Right cardiac atrium (tissue), 5 donors: ENCODE measurements around the gene TRAPPC2. TPM values are rescaled to one million over a fixed set of nuclear protein-coding genes. Genes with fewer than 3 reads are reported as not detected.

Experiments used
- ATAC-seq, 2 donors: fragments of 200-7000 bp; cut with Tn5 transposase; one replicate each; pipeline versions ENCODE4 v1.8.0 to v1.9.1; 2020; ENCODE audit warnings: moderate library complexity in 2 of 2, mild to moderate bottlenecking in 1 of 2
- DNase-seq, 3 donors: peaks; one replicate each; pipeline ENCODE4 v3.0.0-alpha.2; 2020
- H3K27ac ChIP-seq: one replicate; pipeline ENCODE4 v1.5.1; 2013; ENCODE audit warnings: mild to moderate bottlenecking, low read length, control low read depth, moderate library complexity
- H3K27me3 ChIP-seq: one replicate; pipeline ENCODE4 v1.6.1; 2013; ENCODE audit not compliant: control insufficient read depth, insufficient read depth
- H3K4me1 ChIP-seq: one replicate; pipeline ENCODE4 v1.6.1; 2013; ENCODE audit warnings: low read length; ENCODE audit not compliant: control insufficient read depth, insufficient read depth
- H3K4me3 ChIP-seq: one replicate; pipeline ENCODE4 v1.5.1; 2013; ENCODE audit warnings: low read length, control low read depth
- H3K9me3 ChIP-seq: one replicate; pipeline ENCODE4 v1.6.1; 2013; ENCODE audit warnings: low read length; ENCODE audit not compliant: control insufficient read depth
- WGBS: extraction: QIAGEN DNeasy Blood & Tissue Kit; methylation state at CpG from one replicate; pipeline ENCODE4 v1.1.7; 2013; 5-methylcytosine and 5-hydroxymethylcytosine counted together
- intact Hi-C, 4 donors: fragments of 100-400 bp; cut with DNase I; formaldehyde crosslinking; loops; one replicate each; pipeline versions ENCODE4 v1.11.0 to v1.14.0; 2022 to 2023
- polyA plus RNA-seq: library from polyadenylated mRNA; stranded (reverse); fragments of 200-250 nt; gene quantifications from one replicate; pipeline ENCODE4 v1.2.3, GENCODE V29; 2013
- total RNA-seq, 4 donors: library from RNA; stranded (reverse); fragmentation: NEBNext Ultra II Directional; extraction: Animal tissue kit (Norgen Biotek cat#: 25700); gene quantifications; one replicate each; pipeline ENCODE4 v1.2.1, GENCODE V29; 2021
- donor health status: healthy with polysubstance abuse.
- donor health status: DM: no; HTN: yes; CAD: no.
- donor health status: DM: no; HTN: no; CAD: no.
- donor health status: DM: no; HTN: yes; CAD: no; lungs with severe emphysema.
- donor health status: DM: yes; HTN: yes; CAD: no.

Gene TRAPPC2
- total and polyA plus RNA-seq, 5 donors, result 4.3 to 8.7 (median 7.7) TPM

DNA sequence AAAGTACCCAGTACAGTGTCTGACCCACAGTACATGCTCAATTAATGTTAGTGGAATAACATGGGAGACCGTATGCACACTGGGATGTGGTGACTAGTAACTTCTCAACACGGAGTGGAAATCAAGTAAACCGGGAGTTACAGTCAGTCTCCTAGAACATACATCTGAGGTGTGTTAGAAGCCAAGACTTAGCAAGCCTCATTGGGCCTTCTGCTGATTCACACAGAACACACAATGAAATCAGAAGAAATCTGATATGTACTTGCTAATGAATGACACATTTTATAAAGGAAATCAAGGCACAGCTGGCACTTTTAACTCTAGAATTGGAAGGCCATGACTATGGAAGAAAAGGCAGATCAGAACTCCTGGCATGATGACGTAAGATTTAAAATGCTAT, 13.0 kb downstream of the TRAPPC2 start:
- Histone ChIP-seq H3K27ac (peak overlapping the region; percentile 58), H3K9me3 (no peaks in the 10 kb centered on the region), H3K4me1 (peaks cover 3% of the 10 kb centered on the region), H3K4me3 (no peak overlapping the region), H3K27me3 (no peaks in the 10 kb centered on the region)
- WGBS, result 78% methylated on average over 4 of the region's 4 CpGs
- intact Hi-C loops, result no loop called here
- ATAC-seq, result no peak
- DNase-seq, result no peak

- DNase-seq (no peak), ATAC-seq (no peak)
- Histone ChIP-seq H3K9me3 (no peaks in the 10 kb centered on the region), H3K4me3 (no peak overlapping the region), H3K27me3 (no peaks in the 10 kb centered on the region), H3K27ac (no peak overlapping the region), H3K4me1 (peaks cover 3% of the 10 kb centered on the region)
- intact Hi-C loops, result no loop called here
- 93% methylated on average over 3 of the region's 3 CpGs for WGBS
These were observed 15.1 kb downstream of the TRAPPC2 start for GRCh38 chrX:13719192-13719856.

DNA sequence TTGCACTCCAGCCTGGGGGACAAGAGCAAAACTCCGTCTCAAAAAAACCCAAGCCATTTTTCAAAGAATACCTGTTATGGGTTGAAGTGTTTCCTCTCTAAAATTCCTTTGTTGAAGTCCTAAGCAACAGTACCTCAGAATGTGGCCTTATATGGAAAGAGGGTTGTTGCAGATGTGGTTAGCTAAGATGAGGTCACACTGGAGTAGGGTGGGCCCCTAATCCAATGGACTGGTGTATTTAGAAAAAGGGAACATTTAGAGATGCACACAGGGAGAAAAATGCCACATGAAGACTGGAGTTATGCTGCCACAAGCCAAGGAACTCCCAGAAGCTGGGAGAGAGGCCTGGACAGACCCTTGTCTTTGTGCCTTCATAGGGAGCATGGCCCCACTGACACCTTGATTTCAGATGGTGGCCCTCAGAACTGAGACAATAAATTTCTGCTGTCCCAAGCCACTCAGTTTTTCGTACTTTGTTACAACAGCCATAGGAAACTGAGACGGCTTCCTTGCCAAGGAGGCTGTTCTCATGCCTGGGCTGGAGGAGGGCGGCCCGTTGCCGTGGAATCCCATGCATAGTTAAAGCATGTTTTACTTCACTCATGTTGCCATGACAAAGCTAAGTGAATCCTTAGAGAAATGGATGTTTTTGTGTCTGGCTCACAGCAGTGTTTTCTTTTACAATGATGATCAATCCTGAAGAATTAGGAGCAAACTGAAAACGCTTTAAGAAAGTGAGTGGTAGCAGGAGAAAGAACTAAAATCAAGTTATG, 16.5 kb downstream of the TRAPPC2 start:
- peaks cover 3% of the 10 kb centered on the region for H3K4me1 ChIP-seq
- no peaks in the 10 kb centered on the region for H3K9me3 ChIP-seq
- WGBS, result 54% methylated on average over 7 of the region's 7 CpGs
- intact Hi-C loops, result no loop called here
- DNase-seq (peak; percentile 30 to 74 (median 56)), ATAC-seq (peak; percentile 64 to 69)
- peak overlapping the region; percentile 2 for H3K27ac ChIP-seq
- H3K4me3 ChIP-seq, result no peak overlapping the region
- no peaks in the 10 kb centered on the region for H3K27me3 ChIP-seq

DNA sequence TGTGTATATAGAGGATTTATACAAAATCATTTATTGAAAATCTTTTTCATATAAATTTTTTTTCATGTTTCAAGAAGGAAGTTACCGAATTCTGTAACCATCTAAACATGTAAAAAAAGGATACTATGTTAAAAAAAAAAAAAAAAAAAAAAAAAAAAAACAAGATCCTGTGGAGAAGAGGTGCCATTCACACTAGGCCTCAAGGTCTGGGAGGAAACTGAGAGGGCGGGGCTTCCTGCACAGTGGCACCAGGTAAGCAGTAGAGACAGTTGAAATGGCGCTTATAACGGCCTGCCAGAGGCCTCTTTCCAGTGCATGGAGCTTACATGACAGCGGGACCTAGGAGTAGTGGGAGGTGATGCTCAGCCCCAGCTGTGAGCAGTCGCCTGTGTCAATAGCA, 17.5 kb downstream of the TRAPPC2 start:
- ATAC-seq (no peak), DNase-seq (no peak)
- Histone ChIP-seq H3K4me3 (no peak overlapping the region), H3K27ac (no peak overlapping the region), H3K4me1 (peaks cover 1% of the 10 kb centered on the region), H3K9me3 (no peaks in the 10 kb centered on the region), H3K27me3 (no peaks in the 10 kb centered on the region)
- WGBS, result 91% methylated on average over 6 of the region's 6 CpGs
- intact Hi-C loops, result no loop called here

DNA sequence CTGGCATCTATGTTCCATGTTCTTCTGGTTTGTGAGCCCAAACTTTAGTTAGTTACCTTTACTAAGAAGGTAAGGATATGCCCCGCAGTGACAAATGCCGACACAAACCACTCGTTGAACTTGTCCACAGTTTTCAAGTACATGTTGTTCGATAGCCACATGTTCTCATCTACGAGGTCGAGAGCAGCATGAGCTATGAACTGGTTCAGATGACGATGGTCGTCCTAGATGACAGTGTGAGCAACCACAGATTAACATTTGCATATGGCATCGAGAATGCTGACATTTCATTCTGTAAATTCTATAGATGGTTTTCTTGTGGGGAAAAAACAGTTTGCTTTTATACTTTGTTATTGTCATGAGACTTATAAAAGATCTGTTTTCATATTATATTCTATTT, 18.0 kb downstream of the TRAPPC2 start:
- Histone ChIP-seq H3K27me3 (no peaks in the 10 kb centered on the region), H3K4me1 (no peaks in the 10 kb centered on the region), H3K4me3 (no peak overlapping the region), H3K9me3 (no peaks in the 10 kb centered on the region), H3K27ac (no peak overlapping the region)
- DNase-seq (no peak), ATAC-seq (no peak)
- intact Hi-C loops, result no loop called here
- 79% methylated on average over 9 of the region's 9 CpGs for WGBS

DNA sequence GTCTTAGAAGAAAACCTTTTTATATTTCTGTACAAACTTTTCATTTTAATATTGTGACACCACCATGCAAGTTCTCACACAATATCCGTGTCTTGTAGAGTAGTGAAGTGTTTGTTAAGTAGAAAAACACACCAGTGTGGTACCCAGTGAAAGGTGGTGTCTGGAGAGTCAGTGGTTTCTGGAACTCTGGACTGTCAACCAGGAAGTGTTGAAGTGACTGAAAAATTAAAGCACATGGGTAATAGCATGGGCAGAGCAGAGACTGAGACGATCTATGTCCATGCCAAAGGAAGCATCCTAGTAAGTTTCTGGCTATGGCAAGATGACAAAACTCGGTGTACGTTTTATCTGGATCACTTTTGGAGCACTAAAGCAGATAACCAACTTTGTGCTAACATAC, 23.3 kb downstream of the TRAPPC2 start:
- H3K4me1 ChIP-seq, result no peaks in the 10 kb centered on the region
- intact Hi-C loops, result no loop called here
- 56% methylated on average over 4 of the region's 4 CpGs for WGBS
- H3K27ac ChIP-seq, result no peak overlapping the region
- H3K9me3 ChIP-seq, result no peaks in the 10 kb centered on the region
- no peaks in the 10 kb centered on the region for H3K27me3 ChIP-seq
- ATAC-seq (no peak), DNase-seq (no peak)
- H3K4me3 ChIP-seq, result no peak overlapping the region

DNA sequence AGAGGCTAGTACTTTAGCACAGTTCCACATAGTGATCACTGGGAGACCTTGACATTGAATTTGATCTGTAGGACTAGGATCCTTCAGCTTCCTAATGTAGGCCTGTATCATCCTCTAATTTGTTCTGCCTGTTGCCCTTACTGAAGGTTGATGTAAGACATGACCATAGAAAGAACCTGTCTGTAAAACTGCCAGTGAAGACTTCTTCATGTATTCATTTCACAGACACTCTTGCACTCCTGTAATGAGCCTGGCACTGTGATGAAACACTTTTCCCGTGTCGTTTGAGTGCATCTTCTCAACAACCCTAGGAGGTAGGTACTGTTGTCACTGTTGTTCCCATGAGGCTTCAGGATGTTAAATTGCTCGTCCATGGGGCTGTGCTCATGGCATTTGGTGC, 30.8 kb downstream of the TRAPPC2 start:
- intact Hi-C loops, result no loop called here
- WGBS, result 35% methylated on average over 3 of the region's 3 CpGs
- H3K27me3 ChIP-seq, result no peaks in the 10 kb centered on the region
- ATAC-seq, result no peak
- H3K4me1 ChIP-seq, result peaks cover 12% of the 10 kb centered on the region
- no peak overlapping the region for H3K27ac ChIP-seq
- no peak for DNase-seq
- H3K4me3 ChIP-seq, result no peak overlapping the region
- no peaks in the 10 kb centered on the region for H3K9me3 ChIP-seq

- Histone ChIP-seq H3K9me3 (no peaks in the 10 kb centered on the region), H3K4me1 (peaks cover 12% of the 10 kb centered on the region), H3K4me3 (no peak overlapping the region), H3K27me3 (no peaks in the 10 kb centered on the region), H3K27ac (no peak overlapping the region)
- DNase-seq, result no peak
- WGBS, result 79% methylated on average over 3 of the region's 3 CpGs
- intact Hi-C loops, result no loop called here
- ATAC-seq, result no peak
These were observed 31.3 kb downstream of the TRAPPC2 start for GRCh38 chrX:13703135-13703534.

GRCh38 chrX:13702111-13702789, 32.2 kb downstream of the TRAPPC2 start:
- intact Hi-C loops, result no loop called here
- no peak for ATAC-seq
- DNase-seq, result no peak
- 79% methylated on average over 5 of the region's 5 CpGs for WGBS
- H3K4me3 ChIP-seq, result no peak overlapping the region
- H3K27ac ChIP-seq, result no peak overlapping the region
- H3K4me1 ChIP-seq, result peaks cover 12% of the 10 kb centered on the region
- H3K9me3 ChIP-seq, result no peaks in the 10 kb centered on the region
- no peaks in the 10 kb centered on the region for H3K27me3 ChIP-seq

DNA sequence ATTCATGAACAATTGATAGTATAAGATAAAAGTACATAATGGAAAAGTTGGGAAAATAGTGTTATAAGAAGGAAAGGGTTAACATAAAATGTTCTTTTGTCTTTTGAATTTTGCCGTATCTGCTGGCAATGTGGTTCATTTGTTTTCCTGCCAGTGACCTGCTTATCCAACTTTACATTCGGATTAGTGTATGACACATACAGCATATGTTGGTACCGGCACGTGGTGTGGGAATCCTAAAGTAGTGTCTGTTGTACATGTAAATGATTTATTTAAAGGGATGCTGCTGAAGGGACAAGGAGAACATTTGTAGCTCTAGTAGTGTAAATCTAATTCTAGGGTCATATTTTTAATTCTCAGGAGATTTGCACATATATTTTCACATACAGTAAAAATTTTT, 34.0 kb downstream of the TRAPPC2 start:
- DNase-seq (no peak), ATAC-seq (no peak)
- Histone ChIP-seq H3K27ac (no peak overlapping the region), H3K4me3 (no peak overlapping the region), H3K27me3 (no peaks in the 10 kb centered on the region), H3K9me3 (no peaks in the 10 kb centered on the region), H3K4me1 (peaks cover 11% of the 10 kb centered on the region)
- intact Hi-C loops, result no loop called here
- WGBS, result 31% methylated on average over 4 of the region's 4 CpGs

- peak in 1 of 3 donors; percentile 22 for DNase-seq
- WGBS, result 53% methylated on average over 7 of the region's 7 CpGs
- H3K27ac ChIP-seq, result peak overlapping the region; percentile 45
- H3K4me1 ChIP-seq, result peaks cover 14% of the 10 kb centered on the region
- intact Hi-C loops, result no loop called here
- peak; percentile 51 to 90 for ATAC-seq
- H3K9me3 ChIP-seq, result no peaks in the 10 kb centered on the region
- no peaks in the 10 kb centered on the region for H3K27me3 ChIP-seq
- no peak overlapping the region for H3K4me3 ChIP-seq
These were observed 35.1 kb downstream of the TRAPPC2 start for GRCh38 chrX:13699183-13699826.
